HG03108 (cell line): Measurements from ENCODE around the gene TRIP10.
"Not testable (repeated sequence)": the region's sequence is repeated elsewhere in the genome, so short reads cannot be mapped to it uniquely, and the experiment has no call there.

Source experiments
- ATAC-seq: cut with Tn5 transposase; IDR thresholded peaks from one replicate; pipeline ENCODE4 v1.9.1; 2021; ENCODE audit warnings: moderate library complexity; ENCODE audit not compliant: unreplicated experiment

The TRIP10 gene

DNA sequence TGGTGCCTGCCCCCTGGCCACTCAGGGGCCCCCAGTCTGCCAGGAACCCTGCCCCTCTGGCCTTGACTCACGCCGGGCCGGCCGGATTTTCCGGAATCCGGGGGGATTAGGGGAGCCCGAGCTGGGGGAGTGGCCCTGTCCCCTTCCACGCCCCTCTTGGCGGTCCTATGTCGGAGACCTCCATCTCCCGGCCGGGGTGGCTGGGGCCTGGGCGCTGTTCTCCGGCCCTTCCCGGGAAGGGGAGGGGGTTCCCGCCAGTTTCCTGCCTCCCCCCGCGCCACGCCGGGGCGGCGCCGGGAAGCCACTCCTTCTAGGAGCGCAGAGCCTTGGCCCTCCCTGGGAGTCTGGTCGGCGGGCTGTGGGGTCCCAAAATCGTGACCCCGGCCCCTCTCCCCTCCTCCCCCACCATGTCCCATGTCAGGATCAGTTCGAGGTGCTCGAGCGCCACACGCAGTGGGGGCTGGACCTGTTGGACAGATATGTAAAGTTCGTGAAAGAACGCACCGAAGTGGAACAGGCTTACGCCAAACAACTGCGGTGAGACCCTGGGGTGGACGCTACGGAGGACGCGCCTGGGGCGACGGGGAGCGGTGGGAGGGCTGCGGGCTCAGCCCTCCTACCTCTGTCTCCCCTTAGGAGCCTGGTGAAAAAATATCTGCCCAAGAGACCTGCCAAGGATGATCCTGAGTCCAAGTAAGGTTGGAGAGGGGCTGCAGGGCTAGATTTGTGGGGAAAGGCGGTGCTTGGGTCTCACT is 1.3 kb downstream of the TRIP10 start:
- no peak for ATAC-seq

DNA sequence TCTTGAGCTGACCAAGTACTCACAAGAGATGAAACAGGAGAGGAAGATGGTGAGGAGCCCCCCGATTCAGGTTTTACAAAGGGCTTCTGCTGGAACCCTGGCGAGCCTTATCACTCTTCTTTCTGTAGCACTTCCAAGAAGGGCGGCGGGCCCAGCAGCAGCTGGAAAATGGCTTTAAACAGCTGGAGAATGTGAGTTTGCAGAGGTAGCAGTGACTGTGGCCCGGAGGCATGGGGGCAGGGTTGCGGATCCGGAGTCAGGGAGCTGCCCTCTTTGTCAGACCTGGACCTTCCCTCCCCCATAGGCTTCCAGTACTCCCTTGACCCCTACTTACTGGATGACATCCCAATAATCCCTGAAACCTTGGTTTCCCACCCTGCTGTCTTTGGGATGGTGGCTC is 3.6 kb downstream of the TRIP10 start:
- ATAC-seq = no peak

DNA sequence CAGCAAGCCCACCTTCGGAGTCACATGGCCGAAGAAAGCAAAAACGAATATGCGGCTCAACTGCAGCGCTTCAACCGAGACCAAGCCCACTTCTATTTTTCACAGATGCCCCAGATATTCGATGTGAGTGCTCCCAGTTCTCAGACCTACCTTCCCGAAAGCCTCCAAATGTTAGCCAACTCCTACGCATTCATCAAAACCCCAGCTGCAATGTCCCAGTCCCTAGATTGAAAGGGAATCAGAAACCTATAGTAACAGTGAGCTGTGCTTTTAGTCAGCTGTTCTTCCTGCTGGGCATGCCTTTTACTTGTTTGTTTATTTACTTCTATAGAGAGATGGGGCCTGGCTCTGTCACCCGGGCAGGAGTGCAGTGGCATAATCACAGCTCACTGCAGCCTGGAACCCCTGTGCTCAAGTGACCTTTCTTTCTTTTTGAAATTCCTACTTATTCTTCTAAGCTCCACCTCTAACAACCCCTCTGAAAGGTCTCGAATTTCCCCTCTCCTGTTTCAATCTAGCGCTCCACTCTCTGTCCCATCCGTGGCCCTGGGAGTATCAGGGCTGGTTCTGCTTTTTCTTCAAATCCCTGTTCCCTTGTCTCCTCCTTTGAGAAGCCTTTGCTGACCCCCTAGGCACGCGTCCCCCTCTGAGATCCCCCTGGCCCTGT is 4.4 kb downstream of the TRIP10 start:
- ATAC-seq = no peak

DNA sequence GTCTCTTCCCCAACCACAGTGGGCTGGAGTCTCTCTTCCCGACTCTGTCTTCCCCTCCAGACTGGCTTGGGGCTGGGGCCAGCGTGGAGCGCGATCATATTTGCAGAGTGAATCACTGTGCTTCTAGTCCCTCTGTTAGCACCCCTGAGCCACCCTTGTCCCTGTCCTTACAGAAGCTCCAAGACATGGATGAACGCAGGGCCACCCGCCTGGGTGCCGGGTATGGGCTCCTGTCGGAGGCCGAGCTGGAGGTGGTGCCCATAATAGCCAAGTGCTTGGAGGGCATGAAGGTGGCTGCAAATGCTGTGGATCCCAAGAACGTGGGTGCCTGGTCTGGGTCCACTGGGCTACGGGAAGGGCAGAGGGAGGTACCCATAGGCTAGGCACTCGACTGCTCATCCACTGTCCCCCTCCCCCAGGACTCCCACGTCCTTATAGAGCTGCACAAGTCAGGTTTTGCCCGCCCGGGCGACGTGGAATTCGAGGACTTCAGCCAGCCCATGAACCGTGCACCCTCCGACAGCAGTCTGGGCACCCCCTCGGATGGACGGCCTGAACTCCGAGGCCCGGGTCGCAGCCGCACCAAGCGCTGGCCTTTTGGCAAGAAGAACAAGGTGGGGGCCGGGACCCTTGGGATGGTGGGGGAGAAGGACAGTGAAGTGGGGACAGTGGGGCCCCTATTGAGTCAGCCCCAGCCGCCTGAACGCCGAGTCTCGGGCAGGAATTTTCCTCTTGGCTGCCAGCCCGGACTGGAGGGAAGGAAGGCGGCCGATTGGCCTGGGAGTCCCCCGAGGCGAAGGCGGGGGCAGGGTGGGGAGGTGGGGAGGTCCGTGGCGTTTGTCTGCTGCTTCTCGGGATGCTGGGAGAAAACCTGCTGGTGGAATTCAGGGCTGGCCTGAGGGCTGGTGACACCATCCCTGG is 5.2 kb downstream of the TRIP10 start:
- no peak for ATAC-seq

DNA sequence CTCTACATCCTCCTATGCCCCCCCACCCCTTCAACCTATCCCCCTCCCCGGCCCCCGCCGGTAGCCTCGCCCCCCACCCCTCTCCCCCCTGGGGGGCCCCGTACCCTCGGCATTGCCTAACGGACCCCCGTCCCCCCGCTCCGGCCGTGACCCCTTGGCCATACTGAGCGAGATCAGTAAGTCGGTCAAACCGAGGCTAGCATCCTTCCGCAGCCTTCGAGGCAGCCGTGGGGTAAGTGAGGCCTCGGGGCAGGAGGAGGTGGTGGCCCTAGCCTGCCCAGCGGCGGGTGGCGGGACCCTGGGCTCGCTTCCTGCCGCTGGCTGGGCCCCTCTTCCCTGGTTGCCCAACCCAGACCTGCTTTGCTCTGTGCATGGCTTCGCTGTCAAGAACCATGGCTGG is 6.5 kb downstream of the TRIP10 start:
- ATAC-seq = no peak

DNA sequence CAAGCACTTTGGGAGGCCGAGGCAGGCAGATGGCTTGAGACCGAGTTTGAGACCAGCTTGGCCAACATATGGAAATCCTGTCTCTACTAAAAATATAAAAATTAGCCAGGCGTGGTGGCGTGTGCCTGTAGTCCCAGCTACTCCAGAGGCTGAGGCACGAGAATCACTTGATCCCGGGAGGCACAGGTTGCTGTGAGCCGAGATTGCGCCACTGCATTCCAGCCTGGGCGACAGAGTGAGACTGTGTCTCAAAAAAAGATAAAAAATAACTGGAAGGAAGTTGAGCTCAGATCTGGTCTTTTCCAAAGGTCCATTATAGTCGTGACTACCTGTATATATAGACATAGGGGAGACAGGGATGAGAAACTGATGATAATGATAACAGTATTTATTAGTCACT is 9.1 kb downstream of the TRIP10 start:
- not testable (repeated sequence) for ATAC-seq

DNA sequence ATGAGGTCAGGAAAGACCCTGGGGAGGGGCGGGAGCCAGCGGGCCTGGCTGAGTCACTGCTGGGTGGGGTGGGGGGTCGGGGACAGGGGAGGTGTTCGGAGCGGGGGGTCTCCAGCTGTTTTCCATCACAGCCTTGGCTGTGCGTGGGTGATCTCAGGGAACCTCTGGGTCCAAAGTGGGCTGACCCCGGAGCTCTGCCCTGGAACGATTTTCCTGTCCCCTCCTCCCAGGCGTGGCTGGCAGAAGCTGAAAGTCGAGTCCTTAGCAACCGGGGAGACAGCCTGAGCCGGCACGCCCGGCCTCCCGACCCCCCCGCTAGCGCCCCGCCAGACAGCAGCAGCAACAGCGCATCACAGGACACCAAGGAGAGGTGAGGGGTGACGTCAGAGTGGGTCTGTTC is 10.6 kb downstream of the TRIP10 start:
- no peak for ATAC-seq

DNA sequence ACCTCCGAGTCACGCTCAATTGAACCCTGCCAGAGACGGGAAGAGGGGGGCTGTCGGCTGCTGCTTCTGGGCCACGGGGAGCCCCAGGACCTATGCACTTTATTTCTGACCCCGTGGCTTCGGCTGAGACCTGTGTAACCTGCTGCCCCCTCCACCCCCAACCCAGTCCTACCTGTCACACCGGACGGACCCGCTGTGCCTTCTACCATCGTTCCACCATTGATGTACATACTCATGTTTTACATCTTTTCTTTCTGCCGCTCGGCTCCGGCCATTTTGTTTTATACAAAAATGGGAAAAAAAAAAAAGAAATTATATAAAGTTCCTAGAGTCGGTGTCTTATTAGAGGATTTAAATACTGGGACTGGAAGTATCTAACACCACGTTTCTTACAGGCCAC is 11.7 kb downstream of the TRIP10 start:
- ATAC-seq = no peak

DNA sequence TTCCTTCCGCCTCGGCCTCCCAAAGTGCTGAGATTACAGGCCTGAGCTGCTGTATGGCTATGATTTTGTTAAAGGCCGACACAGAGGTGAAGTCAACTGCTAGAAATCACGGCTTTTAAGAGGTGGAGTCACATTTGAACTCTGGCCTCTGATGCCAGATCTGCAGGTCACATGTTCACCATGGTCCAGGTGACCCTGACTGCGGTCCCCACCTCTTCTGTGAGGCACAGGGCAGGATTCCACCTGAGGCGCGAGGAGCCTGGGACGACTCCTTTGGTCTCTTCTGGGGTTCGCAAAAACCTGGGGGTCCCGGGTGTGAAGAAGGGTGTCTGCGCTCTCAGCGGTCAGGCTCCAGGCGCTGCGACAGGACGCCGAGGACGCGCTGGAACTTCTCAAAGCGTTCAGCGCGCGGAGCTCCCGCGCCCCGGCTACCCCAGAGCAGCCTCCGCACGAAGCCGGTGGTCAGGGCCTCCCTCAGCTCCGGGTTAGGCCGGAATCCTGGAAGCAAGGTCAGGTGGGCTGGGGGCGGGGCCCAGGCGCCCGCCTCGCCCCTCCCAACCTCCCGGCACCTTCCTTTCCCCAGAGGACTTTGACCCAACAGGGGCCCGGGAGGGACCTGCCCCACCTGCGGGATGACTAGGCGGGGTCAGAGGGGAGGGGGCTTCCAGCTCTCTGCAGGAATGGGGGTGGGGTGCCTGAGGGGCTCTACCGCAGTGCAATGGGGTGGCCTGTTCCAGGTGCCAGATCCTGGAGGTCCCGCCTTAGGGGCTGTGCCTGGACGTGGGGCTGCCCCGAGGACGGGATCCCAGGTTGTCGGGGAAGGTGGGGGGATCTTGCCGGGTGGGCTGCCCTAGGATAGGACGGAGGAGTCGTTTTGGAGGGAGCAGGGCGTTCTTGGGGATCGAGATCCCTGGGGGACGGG is 13.0 kb downstream of the TRIP10 start:
- ATAC-seq = no peak

DNA sequence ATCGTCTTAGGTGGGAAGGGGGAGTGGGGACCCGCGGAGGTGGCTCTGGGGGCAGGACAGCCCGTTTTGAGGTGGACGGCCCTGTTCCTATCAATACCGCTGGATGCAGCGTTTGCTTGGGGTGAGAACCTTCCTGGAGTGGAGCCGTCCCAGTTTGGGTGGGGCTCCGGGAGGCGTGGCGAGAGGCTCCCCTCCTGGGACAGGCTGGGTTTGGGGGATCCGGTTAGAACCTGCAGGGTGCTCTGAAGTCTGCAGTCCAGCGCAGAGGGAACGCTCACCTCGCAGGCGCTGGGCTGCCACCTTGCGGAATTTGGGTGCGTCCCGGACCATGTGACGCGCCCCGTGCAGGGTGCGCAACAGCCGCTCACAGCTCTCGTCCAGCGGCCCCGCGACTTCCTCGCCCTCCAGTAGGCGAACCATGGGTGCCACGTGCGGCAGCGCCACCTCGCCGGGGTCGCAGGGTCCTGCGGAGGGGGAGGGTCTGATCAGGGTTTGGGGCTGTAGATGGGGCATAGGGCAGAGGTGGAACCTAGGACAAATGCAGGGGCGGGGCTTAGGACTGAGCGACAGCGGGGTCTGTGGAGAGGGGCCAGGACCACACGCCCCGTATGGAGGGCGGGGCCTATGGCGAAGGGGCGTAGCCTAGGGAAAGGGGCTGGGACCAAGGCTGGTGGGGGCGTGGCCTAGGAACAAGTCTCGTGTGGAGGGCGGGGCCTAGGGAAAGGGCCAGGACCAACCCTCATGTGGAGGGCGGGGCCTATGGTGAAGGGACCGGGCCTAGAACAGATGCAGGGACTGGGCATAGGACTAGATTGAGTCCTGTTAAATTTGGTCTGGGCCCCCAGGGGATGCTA is 13.9 kb downstream of the TRIP10 start:
- peak; percentile 71 for ATAC-seq

DNA sequence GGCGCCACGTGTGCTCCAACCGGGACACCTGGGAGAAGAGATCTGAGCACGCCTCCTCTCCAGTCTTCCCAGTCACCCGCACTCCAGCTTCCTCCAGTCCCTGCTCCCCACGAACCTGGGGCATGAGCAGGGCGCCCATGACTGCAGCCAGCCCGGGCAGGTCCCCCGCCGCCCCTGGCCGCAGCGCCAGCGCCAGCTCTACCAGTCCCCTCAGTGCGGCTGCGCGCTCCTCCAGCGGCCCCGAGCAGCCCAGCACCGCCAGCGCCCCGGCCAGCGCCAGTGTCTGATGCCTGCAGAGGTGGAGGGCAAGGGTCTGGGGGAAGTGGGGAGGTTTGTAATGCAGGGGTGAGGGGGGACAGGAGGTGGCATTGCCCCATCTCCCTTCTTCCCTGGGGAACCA is 14.7 kb downstream of the TRIP10 start:
- no peak for ATAC-seq

DNA sequence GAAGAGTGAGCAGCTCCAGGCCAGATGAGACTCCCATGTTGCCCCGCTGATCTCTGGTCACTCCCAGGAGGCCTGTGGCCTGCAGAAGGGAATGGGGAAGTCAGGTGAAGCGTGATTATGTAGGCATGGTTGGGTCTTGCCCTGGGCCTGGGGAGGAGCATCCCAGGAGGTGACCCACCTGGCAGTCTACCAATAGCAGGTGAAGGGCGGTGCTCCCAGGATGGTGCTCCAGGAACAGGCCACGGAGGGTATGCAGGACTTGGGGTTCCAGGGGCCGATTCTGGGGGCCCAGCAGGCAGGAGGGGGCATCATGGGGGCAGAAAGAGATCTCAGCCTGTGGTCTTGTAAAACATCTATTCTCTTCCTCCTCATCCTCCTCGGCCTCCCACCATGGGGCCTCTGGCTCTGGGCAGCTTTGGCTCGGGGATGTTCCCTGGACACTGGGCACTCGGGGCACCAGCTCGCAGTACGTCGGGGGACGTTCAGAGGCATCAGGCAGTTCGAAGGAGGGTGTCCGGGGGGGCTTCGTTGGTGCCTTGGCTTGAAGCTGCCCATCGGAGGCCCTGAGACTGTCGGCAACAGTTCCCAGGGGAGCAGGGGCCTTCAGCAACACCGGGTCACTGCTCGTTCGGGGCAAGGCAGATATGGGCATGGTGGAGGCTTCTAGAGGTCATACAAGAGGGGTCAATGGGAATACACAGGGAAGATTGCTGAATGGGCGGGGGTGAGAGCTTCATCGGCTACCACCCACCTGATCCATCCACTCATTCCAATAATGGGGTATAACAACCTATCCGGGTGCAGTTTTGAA is 15.4 kb downstream of the TRIP10 start:
- ATAC-seq = no peak

DNA sequence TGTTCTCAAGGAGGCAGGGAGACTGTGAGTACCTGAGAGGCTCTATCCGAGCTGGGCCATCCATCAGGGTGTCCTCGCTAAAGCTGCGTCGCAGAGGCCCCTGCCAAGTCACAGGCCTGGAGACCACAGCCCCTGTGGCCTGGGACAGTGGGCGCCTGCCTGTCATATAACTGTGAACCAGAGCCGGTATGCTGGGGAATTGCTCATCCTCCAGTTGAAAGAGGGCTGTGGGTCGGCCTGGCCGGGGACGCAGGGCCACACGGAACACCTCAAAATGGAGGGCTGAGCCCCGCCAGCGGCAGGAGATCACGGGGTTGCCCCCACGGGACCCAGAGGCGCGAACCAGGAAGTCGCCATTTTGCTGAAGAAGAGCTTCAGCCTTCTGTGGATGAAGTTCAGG is 21.1 kb downstream of the TRIP10 start:
- no peak for ATAC-seq

DNA sequence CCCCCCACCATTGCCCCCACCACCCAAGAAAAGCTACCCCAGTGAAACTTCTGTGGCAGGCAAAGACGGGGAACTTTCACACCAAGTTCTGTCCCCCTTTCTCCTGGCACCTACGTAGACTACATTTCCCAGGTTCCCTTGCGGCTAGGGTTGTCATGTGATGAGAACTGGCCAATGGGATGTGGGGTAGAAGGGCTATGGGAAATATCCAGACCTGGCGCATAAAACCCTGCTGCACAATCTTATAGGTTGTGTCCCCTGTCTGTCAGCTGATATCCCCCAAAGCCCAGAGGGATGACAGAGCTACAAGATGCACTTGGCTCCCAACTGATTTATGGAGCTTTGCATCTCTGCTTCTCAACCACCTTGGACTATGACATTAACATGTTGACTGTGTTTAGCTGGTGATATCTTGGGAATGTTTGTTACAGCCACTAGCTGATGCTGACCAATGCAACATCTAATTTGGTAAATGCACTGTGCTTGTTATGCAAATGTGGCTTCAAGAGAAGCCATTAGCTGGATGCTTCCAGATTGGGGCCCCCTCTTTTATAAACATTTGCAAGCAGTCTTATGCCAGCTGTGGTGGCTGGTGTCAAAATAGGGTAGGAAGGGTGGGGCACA is 21.7 kb downstream of the TRIP10 start:
- ATAC-seq = no peak

DNA sequence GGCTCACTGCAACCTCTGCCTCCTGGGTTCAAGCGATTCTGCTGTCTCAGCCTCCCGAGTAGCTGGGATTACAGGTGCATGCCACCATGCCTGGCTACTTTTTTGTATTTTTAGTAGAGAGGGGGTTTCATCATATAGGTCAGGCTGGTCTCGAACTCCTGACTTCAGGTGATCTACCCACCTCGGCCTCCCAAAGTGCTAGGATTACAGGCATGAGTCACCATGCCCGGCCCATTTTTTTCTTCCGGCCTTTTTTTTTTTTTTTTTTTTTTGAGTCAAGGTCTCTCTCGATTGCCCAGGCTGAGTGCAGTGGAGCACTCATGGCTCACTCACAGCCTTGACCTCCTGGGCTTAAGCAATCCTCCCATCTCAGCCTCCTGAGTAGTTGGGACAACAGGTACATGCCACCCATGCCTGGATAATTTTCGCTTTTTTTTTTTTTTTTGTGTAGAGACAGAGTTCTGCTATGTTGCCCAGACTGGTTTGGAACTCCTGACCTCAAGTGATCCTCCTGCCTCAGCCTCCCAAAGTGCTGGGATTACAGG is 22.8 kb downstream of the TRIP10 start:
- not testable (repeated sequence) for ATAC-seq

DNA sequence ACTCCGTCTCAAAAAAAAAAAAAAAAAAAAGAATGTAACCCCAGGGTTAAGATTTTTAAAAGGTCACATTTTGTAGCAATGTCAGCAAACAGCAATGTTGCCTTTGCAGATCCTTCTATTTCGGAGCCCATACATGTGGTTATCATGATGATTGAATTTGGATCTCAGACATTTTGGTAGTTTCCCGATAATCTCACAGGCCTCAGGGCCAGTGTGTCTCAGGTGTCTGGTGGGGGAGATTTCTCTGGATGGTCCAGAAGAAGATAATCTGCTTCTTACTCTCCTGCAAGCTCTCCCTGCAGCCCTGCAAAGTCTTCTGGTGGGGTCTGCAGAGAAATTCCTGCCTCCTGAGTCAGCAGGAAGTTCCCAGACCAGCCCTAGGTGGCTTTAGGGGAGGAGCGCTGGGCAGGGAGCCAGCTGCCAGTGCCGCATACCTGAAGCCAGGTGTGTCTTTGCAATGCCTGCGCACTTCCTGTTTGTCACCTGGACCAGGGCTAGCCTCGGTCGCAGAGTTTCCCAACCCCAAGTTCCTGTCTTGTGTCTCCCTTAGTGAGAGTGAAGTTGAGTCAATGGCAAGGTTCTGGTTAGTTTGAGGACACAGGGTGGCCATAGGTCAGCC is 26.4 kb downstream of the TRIP10 start:
- no peak for ATAC-seq

DNA sequence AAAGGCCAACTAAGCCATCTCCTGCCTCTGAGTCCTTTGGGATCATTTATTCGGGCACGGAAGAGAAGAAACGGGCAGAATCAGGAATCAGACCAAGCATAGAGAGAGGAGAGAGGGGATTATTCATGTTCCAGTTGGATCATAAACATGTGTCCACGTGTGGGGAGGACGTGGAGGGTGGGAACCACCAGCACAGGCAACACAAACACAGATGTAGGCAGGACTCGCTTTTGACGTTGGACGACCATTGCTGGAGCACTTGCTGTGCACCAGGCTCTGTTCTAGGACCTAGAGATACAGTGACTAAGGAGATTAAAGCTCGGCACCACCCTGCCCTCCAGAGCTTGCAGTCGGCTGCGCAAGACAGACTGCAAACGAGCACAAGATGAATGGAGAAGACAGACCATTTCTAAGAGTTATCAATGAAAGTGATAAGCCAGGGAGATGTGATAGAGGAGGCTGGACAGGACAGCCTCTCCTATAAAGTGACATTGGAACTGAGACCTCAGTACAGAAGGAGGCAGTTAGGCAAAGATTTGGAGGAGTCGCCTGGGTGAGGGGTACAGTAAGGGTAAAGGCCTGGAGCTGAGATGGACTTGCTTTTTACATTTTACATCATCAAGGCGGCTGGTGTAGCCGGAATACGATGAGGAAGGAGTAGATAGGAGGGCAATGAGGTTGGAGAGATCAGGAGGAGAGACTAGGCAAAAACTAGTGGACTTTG is 27.0 kb downstream of the TRIP10 start:
- ATAC-seq = no peak
